CMK (cell line): ENCODE data around the gene NRIP1.
"Not testable (repeated sequence)": the region's sequence is repeated elsewhere in the genome, so short reads cannot be mapped to it uniquely, and the experiment has no call there.

Source experiments
- DNase-seq: peaks from one replicate; pipeline ENCODE4 v3.0.0-alpha.2; 2010; ENCODE audit warnings: low read depth

Gene NRIP1

GRCh38 chr21:14972678-14973077 is 92.1 kb downstream of the NRIP1 start:
- DNase-seq = no peak

- no peak for DNase-seq
Observed at GRCh38 chr21:14968821-14969220, 96.0 kb downstream of the NRIP1 start.

DNA sequence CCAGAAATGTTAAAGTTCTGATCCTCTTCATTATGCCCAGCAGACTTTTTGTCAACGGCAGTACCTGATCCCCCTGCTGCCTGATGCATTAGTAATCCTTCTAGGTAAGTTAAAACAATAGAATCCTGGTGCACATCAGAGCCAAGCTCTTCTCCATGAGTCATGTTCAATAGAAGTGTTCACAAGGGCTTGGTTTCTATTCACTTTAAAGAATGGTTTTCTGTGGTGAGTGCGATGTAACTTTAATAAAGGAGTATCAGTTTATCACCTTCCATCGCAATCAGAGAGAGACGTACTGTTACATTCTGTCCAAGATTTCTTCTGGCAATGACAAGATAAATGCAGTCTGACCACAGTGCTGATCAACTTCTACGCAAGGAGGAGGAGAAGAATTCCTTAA is 96.8 kb downstream of the NRIP1 start:
- DNase-seq = no peak

GRCh38 chr21:14964621-14965020 is 100.2 kb downstream of the NRIP1 start:
- no peak for DNase-seq

DNA sequence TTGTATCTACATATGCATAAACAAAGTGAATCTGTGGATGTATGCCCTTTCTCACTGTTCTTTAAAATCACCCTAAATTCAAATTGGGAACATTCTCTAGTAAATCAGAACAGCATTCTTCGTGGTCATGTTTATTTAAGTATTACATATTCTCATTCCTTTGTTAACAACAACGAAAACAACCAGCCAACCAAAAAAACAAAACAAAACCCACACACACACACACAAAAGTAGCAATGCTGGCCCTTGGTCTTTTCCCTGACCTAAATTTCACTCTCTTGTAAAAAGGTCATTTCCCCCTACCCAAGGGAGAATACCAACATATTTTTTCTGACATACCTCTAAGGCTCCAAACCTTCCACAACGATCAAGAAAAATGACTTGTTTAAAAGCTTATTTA is 102.6 kb downstream of the NRIP1 start:
- no peak for DNase-seq

GRCh38 chr21:14961502-14961901 is 103.3 kb downstream of the NRIP1 start:
- DNase-seq = no peak

- DNase-seq = no peak
Observed at GRCh38 chr21:14959343-14959742, 105.5 kb downstream of the NRIP1 start.

DNA sequence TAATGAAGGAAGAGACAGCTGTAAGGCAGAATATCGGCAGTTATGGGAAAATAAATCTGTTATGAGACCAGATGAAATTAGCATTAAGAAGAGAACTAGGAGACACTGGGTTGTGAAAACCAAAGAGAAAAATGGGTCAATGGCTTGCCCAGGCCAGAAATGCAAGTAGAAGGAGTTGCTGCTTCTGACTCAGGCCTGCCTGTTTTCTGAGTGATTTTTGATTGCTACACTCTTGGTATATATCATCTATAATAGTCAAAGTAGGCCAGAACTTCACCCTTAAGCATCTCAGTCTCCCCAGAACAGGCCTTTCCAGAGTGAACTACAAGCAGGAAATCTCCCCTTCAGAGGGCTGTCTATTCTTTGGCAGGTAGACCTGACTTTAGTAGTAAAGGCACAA is 107.0 kb downstream of the NRIP1 start:
- no peak for DNase-seq

DNA sequence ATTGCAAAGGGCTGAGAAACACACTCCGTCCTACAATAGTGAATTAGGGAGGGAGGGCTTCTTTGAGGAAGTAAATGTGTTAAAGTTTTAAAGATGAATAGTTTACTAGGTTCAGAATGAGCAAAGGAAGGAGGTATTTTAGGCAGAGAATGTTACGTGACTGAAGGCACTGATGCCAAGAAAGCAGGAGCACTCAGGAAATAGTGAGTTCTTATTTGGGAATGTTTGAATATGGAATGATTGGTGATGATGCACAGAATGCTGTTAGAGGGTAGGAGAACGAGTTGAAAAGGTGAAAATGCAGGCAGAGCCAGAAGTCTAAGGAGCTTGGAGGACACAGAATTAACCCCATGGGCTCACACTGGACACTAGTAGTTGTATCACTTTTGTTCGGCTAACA is 108.0 kb downstream of the NRIP1 start:
- DNase-seq = no peak

GRCh38 chr21:14955936-14956520 is 108.8 kb downstream of the NRIP1 start:
- no peak for DNase-seq

GRCh38 chr21:14952916-14953315 is 111.9 kb downstream of the NRIP1 start:
- no peak for DNase-seq

DNA sequence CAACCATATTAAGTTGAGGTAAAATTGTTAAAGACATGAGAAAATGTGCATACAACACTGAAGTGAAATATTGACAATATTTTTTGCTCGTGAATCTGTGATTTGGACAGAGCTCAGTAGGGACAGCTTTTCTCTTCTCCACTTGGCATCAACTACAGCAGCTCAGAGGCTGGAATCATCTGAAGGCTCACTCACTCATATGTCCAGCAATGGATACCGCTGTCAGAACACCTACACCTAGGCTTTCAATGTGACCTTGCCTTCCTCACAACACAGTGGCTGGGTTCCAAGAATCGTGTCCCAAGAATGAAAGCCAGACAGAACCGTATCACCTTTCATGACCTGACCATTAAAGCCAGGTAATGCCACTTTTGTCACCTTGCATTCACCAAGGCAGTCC is 115.2 kb downstream of the NRIP1 start:
- no peak for DNase-seq

DNA sequence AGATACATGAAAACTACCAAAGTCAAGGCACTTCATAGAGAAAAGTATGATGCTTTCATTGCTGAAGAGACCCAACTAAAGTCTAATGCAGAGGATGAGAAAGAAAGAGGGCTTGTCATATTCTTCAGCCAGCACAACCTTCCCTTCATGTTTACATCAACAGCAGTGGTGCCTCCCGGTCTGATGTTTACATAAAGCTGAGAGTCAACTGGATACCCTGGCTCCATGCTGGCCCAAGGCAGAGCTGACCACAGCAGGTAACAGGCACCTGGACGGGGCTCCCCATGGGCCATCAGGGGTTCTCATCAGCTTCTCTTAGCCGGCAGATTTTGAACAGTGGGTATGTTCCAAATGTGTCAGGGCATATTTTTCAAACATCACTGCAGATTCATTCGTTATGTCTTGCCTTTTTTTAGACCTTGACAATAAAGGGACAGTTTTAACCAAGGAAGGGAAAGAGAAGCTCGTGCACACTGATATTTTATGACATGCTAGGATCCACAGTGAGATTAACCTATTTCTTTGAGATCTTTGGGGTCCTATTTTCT is 117.1 kb downstream of the NRIP1 start:
- no peak for DNase-seq

GRCh38 chr21:14945176-14945575 is 119.6 kb downstream of the NRIP1 start:
- DNase-seq = no peak

GRCh38 chr21:14943616-14944015 is 121.2 kb downstream of the NRIP1 start:
- DNase-seq = no peak

DNA sequence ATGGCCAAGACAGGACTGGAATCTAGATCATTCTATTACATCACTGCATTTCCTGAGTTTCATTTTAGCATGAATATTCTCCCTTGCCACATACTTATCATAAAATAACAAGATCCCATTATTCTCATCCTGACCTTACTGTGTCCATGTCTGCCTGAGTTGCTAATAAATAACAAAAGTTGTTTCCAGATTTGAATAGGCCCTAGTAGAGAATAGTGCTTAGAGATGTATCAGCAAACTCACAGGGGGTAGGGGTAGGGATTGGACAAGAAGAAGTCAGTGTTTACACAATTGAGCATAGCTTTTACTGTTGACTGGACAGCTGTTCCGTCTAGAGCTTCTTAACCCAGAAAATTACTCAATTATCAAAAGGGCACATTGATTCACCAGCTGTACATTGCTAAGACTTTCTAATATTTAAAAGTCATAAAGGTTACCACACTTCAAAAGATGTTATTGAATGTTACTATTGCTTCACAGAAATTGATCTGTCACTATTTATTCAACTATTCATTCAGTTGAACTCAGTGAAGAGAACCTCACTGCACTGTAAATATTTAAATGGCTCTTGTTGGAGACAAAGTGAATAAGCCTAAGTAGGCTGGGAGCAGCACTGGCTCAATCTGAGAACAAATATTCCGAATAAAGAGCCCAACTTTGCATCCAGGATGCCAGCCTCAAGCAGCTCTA is 121.9 kb downstream of the NRIP1 start:
- DNase-seq = no peak

DNA sequence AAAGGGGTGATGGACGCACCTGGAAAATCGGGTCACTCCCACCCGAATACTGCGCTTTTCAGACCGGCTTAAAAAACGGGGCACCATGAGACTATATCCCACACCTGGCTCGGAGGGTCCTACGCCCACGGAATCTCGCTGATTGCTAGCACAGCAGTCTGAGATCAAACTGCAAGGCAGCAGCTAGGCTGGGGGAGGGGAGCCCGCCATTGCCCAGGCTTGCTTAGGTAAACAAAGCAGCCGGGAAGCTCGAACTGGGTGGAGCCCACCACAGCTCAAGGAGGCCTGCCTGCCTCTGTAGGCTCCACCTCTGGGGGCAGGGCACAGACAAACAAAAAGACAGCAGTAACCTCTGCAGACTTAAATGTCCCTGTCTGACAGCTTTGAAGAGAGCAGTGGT is 137.5 kb downstream of the NRIP1 start:
- not testable (repeated sequence) for DNase-seq

DNA sequence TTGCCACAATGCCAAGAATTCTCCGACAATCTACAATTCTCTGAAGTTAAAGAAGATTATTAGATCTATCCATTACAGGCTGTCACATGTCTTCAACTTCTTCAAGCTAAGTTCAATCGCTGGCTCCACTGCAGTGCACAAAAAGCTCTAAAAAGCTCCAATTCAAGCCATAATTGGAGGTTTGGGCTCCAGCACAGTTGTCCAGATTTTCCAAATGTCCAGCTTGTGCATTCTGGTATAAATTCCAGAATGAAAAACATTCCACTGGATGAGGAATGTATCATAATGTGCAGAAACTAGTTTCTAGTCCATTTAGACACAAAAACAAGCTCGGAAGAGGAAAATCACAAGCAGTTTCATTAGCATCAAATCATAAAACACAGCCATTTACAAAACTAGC is 138.6 kb downstream of the NRIP1 start:
- no peak for DNase-seq

DNA sequence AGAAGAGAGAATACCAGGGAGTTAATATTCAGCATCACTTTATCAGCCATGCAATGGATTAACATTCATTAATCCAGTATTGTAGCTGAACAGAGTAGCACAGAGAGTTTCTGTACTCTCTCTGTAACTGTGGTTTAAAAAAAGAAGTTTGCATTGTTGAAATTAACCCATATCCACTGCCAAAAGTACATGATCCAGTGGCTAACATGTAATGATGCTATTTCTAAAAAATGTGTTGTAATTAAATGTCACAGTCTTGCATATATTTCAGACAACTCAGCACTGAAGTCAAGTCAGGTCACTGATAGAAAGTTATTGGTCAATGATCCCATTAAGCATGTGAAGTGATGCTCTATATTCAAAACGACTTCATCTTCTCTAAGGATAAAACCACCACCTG is 141.3 kb downstream of the NRIP1 start:
- no peak for DNase-seq

DNA sequence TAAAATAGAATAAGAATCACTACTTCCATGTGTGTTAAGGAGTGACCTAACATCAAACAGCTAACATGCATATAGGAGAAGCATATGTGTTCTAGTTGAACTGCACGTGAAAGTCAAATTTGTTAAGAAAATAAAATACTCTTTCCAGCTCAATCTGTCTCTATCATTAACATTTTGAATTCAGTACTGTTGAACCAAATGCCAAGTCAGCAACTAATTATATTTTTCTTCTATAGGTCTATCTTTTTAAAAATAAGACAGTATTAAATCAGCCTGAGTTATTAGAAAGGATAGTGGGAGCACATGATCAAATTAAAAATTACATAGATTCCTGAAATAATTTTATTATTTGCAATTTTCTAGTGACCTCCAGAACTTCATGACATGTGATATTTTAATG is 141.8 kb downstream of the NRIP1 start:
- DNase-seq = no peak

- no peak for DNase-seq
Observed at GRCh38 chr21:14918527-14918926, 146.3 kb downstream of the NRIP1 start.

GRCh38 chr21:14917762-14918161 is 147.0 kb downstream of the NRIP1 start:
- no peak for DNase-seq

DNA sequence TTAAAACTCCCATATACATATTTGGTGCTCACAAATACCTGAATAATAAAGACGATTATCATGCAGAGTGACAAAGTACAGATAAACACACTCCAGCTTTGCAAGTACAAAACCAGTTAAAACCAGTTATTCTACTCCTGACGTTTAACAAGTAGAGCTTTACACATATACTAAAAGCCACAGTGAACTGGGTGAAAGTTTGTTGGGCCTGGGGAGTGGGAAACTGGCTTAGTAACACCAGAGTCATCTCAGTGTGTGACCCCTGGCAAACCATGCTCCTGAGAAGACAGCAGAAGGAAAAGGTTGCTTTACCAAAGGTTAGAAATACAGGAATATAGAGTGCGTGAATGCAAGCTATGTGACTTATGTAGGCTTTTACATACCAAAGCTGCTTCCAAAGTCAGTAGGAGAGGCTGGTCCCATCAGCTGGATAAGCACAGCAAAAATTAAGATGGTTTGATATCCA is 148.1 kb downstream of the NRIP1 start:
- no peak for DNase-seq

GRCh38 chr21:14913638-14914037 is 151.2 kb downstream of the NRIP1 start:
- DNase-seq = no peak
